Cardiac fibroblast (primary cell): ENCODE results near the gene BCAR3.

Experiments
- DNase-seq, 2 donors: peaks; one replicate each; pipeline versions ENCODE4 v3.0.0 to v3.0.0-alpha.2; 2010; ENCODE audit warnings: low read depth in 2 of 2
- H3K4me3 ChIP-seq, 2 donors: replicated peaks in 1 of 2; 1 replicate in 1 of 2; 2 replicates in 1 of 2; pipeline ENCODE4 v1.5.1; 2011; ENCODE audit warnings: low read depth in 2 of 2, low read length in 2 of 2, mild to moderate bottlenecking in 2 of 2, moderate library complexity in 1 of 2
- CTCF ChIP-seq: IDR thresholded peaks from one replicate; pipeline ENCODE4 v1.5.1; 2011; ENCODE audit warnings: low read depth, mild to moderate bottlenecking, low read length, inconsistent platforms

The BCAR3 gene

GRCh38 chr1:93579891-93580290, 101.7 kb downstream of the BCAR3 start:
- DNase-seq = peak; percentile 89 to 93
- no peak for TF ChIP-seq CTCF
- H3K4me3 ChIP-seq = no peak overlapping the region

GRCh38 chr1:93578911-93579825, 102.5 kb downstream of the BCAR3 start:
- H3K4me3 ChIP-seq = no peak overlapping the region
- DNase-seq = no peak
- TF ChIP-seq CTCF = no peak

DNA sequence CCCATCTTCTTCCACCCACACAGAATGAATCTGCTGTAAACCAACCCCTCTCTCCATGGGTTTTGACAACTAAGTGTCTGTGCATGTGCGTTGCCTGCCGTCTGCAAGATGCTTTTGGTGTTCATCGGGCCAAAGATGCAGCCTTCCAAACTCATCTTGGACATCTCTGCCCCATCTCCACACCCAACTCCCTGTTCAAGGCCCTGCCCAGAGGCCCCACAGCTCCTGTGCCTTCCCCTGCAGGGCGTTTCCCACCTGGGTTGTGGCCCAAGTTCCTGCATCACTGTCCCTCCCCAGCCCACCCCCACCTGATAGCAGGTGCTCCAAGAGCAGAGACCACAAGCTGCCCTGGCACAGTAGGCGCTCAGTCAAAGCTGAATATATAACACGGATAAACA, 103.2 kb downstream of the BCAR3 start:
- H3K4me3 ChIP-seq = no peak overlapping the region
- no peak for TF ChIP-seq CTCF
- DNase-seq = no peak

DNA sequence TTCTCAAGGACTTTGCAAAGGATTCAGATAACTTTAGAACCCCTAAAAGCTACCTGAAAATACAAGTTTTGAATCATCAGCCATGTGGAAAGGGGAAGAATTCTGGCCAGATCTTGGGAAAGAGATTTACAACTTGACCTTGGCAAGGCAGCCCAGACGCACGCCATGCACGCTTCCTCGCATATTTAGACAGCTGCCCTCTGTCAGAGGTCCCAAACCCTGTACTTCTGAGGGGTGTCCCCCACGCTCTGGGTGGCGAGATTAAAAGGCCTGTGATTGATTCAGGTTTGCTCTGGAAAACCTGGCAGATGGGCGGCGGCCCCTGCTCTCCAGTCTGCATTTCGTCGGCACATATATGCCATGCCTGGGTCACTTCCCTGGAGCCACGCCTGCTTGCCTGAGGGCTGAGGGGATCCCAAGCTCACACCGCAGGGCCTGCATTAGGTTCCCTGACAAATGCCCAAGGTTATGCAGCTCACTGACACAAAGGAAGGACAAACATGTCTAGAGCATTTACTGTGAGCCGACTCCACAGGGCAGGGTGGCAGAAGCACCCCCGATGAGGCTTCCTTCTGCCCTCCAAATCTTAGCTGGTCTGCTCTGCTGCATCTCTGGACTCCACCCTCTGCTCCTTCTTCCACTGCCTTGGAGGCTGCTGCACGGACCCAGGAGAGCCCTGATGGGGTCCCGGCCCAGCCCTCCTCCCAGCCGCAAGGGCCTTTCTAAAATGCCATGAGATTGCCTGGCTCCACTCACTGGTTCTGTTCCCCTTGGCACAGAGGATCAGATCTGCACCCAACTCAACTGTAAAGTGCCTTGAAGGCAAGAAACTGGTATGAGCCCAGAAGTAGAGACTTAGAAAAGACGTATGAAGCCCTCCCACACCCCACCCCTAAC, 103.9 kb downstream of the BCAR3 start:
- no peak for TF ChIP-seq CTCF
- DNase-seq = no peak
- no peak overlapping the region for H3K4me3 ChIP-seq

DNA sequence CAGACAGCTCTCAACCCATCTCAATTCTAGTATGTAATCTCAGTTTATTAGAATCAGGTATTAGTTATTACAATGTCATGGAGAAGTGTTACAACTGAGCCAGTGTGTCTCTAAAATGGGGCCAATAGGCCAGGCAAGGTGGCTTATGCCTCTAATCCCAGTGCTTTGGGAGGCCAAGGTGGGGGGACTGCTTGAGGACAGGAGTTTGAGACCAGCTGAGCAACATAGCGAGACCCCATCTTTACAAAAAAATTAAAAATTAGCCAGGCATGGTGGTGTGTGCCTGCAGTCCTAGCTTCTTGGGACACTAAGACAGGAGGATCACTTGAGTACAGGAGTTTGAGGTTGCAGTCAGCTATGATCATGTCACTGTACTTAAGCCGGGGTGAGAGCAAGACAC, 104.9 kb downstream of the BCAR3 start:
- DNase-seq = no peak
- TF ChIP-seq CTCF = no peak

DNA sequence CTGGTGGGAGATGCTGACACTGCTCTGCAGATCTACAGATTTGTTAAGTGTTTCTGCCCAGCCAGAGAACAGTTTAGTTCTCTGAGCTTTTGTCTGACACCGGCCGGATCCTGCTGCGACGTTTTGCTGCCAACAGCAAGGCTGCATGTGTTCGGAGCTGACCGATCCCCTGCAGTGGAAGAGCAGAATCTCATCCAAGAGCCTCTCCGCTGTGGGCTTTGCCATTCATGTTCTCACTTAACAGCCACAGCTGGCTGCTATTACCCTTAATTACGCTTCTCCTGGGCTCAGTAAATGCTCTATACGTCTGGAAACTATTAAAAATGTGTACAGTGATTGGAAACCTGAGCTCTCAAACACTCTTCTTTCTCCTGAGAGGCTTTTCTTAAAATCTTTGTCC, 105.3 kb downstream of the BCAR3 start:
- no peak for TF ChIP-seq CTCF
- DNase-seq = no peak
- H3K4me3 ChIP-seq = no peak overlapping the region

More for the DNA sequence above, 104.9 kb downstream of the BCAR3 start:
- H3K4me3 ChIP-seq = no peak overlapping the region
